ENCODE data around the gene ARHGEF1. TPM values are rescaled to one million over a fixed set of nuclear protein-coding genes. Genes with fewer than 3 reads are reported as not detected.

The ARHGEF1 gene
- total and polyA plus RNA-seq, 2 donors (not counting 1 experiment from before 2014, with no cell fraction given) = 646 to 886 TPM

DNA sequence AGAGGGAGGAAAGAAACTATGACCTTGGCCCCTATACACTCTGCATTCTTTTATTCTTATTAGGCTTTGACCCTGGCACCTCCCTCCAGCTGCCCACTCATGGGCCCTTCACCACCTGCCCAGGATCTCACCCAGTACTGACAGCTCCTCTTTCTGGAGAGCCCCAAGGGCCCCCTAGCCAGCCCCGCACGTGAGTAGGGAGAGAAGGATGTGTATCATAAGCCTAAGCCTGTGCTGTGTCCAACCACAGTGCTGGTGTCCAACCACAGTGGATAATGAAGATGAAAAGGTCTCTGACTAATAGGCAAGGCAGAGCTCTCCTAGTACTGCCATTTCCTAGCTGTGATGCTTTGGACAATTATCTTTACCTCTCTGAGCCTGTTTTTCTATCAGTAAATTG is 33.9 kb upstream of the ARHGEF1 start:
- Mint-ChIP-seq H3K27ac (no peak overlapping the region), H3K4me1 (no peaks in the 10 kb centered on the region), H3K4me3 (no peak overlapping the region), H3K27me3 (peaks cover 8% of the 10 kb centered on the region), H3K9me3 (ENCODE audit: insufficient read depth) (no peaks in the 10 kb centered on the region)
- TF ChIP-seq EZH2 (IDR thresholded peaks at IDR 0.05; ENCODE audit: borderline replicate concordance, insufficient read depth, low read depth, low read length, poor library complexity, severe bottlenecking) = no peak
- TF ChIP-seq, protein P1, sequence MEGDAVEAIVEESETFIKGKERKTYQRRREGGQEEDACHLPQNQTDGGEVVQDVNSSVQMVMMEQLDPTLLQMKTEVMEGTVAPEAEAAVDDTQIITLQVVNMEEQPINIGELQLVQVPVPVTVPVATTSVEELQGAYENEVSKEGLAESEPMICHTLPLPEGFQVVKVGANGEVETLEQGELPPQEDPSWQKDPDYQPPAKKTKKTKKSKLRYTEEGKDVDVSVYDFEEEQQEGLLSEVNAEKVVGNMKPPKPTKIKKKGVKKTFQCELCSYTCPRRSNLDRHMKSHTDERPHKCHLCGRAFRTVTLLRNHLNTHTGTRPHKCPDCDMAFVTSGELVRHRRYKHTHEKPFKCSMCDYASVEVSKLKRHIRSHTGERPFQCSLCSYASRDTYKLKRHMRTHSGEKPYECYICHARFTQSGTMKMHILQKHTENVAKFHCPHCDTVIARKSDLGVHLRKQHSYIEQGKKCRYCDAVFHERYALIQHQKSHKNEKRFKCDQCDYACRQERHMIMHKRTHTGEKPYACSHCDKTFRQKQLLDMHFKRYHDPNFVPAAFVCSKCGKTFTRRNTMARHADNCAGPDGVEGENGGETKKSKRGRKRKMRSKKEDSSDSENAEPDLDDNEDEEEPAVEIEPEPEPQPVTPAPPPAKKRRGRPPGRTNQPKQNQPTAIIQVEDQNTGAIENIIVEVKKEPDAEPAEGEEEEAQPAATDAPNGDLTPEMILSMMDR (IDR thresholded peaks at IDR 0.05) = no peak
- Histone ChIP-seq H3K9ac (ENCODE audit: low read length) (no peak overlapping the region), H3K4me3 (ENCODE audit: control extremely low read depth in 1 of 5, extremely low read depth in 1 of 5, insufficient read depth in 1 of 5, low read depth in 2 of 5, low read length in 4 of 5) (no peak overlapping the region), H3K36me3 (replicated peaks in 1 of 2; ENCODE audit: control extremely low read depth in 1 of 2, control insufficient read depth in 1 of 2, extremely low read depth in 1 of 2, insufficient read depth in 2 of 2, low read length in 1 of 2) (no peaks in the 10 kb centered on the region), H2AFZ (ENCODE audit: insufficient read depth, low read depth, low read length, poor library complexity, severe bottlenecking) (no peak overlapping the region), H4K20me1 (ENCODE audit: control insufficient read depth, insufficient read depth, low read length, poor library complexity, severe bottlenecking) (no peaks in the 10 kb centered on the region), H3K79me2 (ENCODE audit: control insufficient read depth, insufficient read depth, low read length) (no peaks in the 10 kb centered on the region), H3K4me2 (replicated peaks; ENCODE audit: low read depth, low read length, poor library complexity, severe bottlenecking) (no peak overlapping the region), H3K27me3 (replicated peaks in 1 of 4; ENCODE audit: control extremely low read depth in 1 of 4, control insufficient read depth in 3 of 4, insufficient read depth in 4 of 4, low read length in 3 of 4) (no peaks in the 10 kb centered on the region), H3K4me1 (ENCODE audit: control insufficient read depth in 2 of 2, insufficient read depth in 2 of 2, low read length in 2 of 2) (no peaks in the 10 kb centered on the region), H3K9me3 (ENCODE audit: control extremely low read depth in 1 of 3, control insufficient read depth in 2 of 3, insufficient read depth in 1 of 3, low read length in 2 of 3) (peaks cover 0 to 8% (median 0%) of the 10 kb centered on the region in 3 donors), H3K27ac (ENCODE audit: low read length in 2 of 2) (no peak overlapping the region)
- CTCF ChIA-PET = interaction anchor here (0.9 to 1.5 kb wide), 3 partner anchors 10 to 56 kb away, joined by 3 to 5 read pairs (median 4); partner anchors contain the start of gene RPS19
- ATAC-seq (ENCODE audit: low read depth) = no peak
- DNase-seq = no peak
- POLR2A ChIA-PET = interaction anchor here (0.6 kb wide), 1 partner anchor 164 kb away, joined by 3 read pairs; no protein-coding TSS in a partner anchor
- no CpG with 5 or more reads among the region's 2 CpGs for WGBS (ENCODE audit: insufficient coverage)
- intact Hi-C loops (cut with micrococcal nuclease) = no loop called here

DNA sequence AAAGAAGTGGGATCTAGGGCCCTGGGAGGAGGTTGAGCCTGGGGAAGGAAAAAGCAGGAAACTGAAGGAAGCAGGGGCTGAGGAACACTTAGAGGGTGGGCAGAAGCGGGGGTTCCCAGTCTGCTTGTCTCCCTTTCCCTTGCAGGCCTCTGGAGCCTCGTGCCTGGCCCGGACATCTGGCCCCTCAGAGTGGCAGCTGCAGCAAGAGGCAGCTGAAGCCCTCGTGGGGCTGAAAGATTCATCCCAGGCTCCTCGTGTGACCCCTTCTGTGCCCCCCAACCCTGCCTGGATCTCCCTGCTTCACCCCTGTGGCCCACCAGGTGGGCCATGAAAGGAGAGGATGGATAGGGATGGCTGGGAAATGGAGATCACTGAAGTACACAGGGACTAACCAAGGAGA is 32.6 kb upstream of the ARHGEF1 start:
- no peak overlapping the region for H3K27ac ChIP-seq (ENCODE audit: low read length in 2 of 2)
- TF ChIP-seq, protein P1 (IDR thresholded peaks at IDR 0.05) = no peak
- no peak for TF ChIP-seq EZH2 (IDR thresholded peaks at IDR 0.05; ENCODE audit: borderline replicate concordance, insufficient read depth, low read depth, low read length, poor library complexity, severe bottlenecking)
- peaks cover 8% of the 10 kb centered on the region for H3K27me3 Mint-ChIP-seq
- 89% methylated on average over 1 of the region's 5 CpGs for WGBS (ENCODE audit: insufficient coverage)
- H3K79me2 ChIP-seq (ENCODE audit: control insufficient read depth, insufficient read depth, low read length) = no peaks in the 10 kb centered on the region
- no peaks in the 10 kb centered on the region for H3K27me3 ChIP-seq (replicated peaks in 1 of 4; ENCODE audit: control extremely low read depth in 1 of 4, control insufficient read depth in 3 of 4, insufficient read depth in 4 of 4, low read length in 3 of 4)
- H3K9ac ChIP-seq (ENCODE audit: low read length) = no peak overlapping the region
- CTCF ChIA-PET = interaction anchor here (1.2 kb wide), 1 partner anchor 9 kb away, joined by 3 read pairs; no protein-coding TSS in a partner anchor
- no peaks in the 10 kb centered on the region for H3K4me1 Mint-ChIP-seq
- no peak for ATAC-seq (ENCODE audit: low read depth)
- no peak overlapping the region for H3K4me3 ChIP-seq (ENCODE audit: control extremely low read depth in 1 of 5, extremely low read depth in 1 of 5, insufficient read depth in 1 of 5, low read depth in 2 of 5, low read length in 4 of 5)
- intact Hi-C loops (cut with micrococcal nuclease) = no loop called here
- no peaks in the 10 kb centered on the region for H3K4me1 ChIP-seq (ENCODE audit: control insufficient read depth in 2 of 2, insufficient read depth in 2 of 2, low read length in 2 of 2)
- POLR2A ChIA-PET = no interaction called here
- H3K9me3 ChIP-seq (ENCODE audit: control extremely low read depth in 1 of 3, control insufficient read depth in 2 of 3, insufficient read depth in 1 of 3, low read length in 2 of 3) = no peaks in the 10 kb centered on the region
- H3K9me3 Mint-ChIP-seq (ENCODE audit: insufficient read depth) = no peaks in the 10 kb centered on the region
- H3K27ac Mint-ChIP-seq = no peak overlapping the region
- DNase-seq = no peak
- no peak overlapping the region for H3K4me3 Mint-ChIP-seq
- H3K4me2 ChIP-seq (replicated peaks; ENCODE audit: low read depth, low read length, poor library complexity, severe bottlenecking) = no peak overlapping the region
- H2AFZ ChIP-seq (ENCODE audit: insufficient read depth, low read depth, low read length, poor library complexity, severe bottlenecking) = no peak overlapping the region
- no peaks in the 10 kb centered on the region for H4K20me1 ChIP-seq (ENCODE audit: control insufficient read depth, insufficient read depth, low read length, poor library complexity, severe bottlenecking)
- no peaks in the 10 kb centered on the region for H3K36me3 ChIP-seq (replicated peaks in 1 of 2; ENCODE audit: control extremely low read depth in 1 of 2, control insufficient read depth in 1 of 2, extremely low read depth in 1 of 2, insufficient read depth in 2 of 2, low read length in 1 of 2)
